H9 (cell line): ENCODE measurements around the gene AGO3. TPM values are rescaled to one million over a fixed set of nuclear protein-coding genes. Genes with fewer than 3 reads are reported as not detected.

ENCODE experiments used
- DNase-seq: peaks from one replicate; pipeline ENCODE4 v3.0.0-alpha.2; 2017
- H2AFZ ChIP-seq: one replicate; pipeline ENCODE4 v1.6.1; 2013; ENCODE audit warnings: mild to moderate bottlenecking, low read length, control low read depth, moderate library complexity
- H2AK5ac ChIP-seq: 2 replicates; pipeline ENCODE4 v1.6.1; 2013; ENCODE audit warnings: low read length, control low read depth, mixed read lengths; ENCODE audit not compliant: insufficient read length
- H2BK120ac ChIP-seq: one replicate; pipeline ENCODE4 v1.6.1; 2013; ENCODE audit warnings: low read depth, mild to moderate bottlenecking, low read length, control low read depth, inconsistent platforms; ENCODE audit not compliant: poor library complexity, severe bottlenecking
- H2BK12ac ChIP-seq: 2 replicates; pipeline ENCODE4 v1.6.1; 2013; ENCODE audit warnings: low read length, control low read depth, mixed read lengths, low read depth; ENCODE audit not compliant: insufficient read length
- H2BK15ac ChIP-seq: 2 replicates; pipeline ENCODE4 v1.6.1; 2013; ENCODE audit warnings: low read depth, low read length, control low read depth
- H2BK20ac ChIP-seq: one replicate; pipeline ENCODE4 v1.6.1; 2013; ENCODE audit warnings: low read depth, mild to moderate bottlenecking, low read length, control low read depth, inconsistent platforms; ENCODE audit not compliant: poor library complexity, severe bottlenecking
- H2BK5ac ChIP-seq: 2 replicates; pipeline ENCODE4 v1.6.1; 2013; ENCODE audit warnings: low read length, control low read depth, mixed read lengths; ENCODE audit not compliant: insufficient read length
- H3K14ac ChIP-seq: 2 replicates; pipeline ENCODE4 v1.6.1; 2013; ENCODE audit warnings: low read length, control low read depth; ENCODE audit not compliant: insufficient read depth
- H3K18ac ChIP-seq: 2 replicates; pipeline ENCODE4 v1.6.1; 2013; ENCODE audit warnings: low read depth, mild to moderate bottlenecking, mixed read lengths, low read length, control low read depth; ENCODE audit not compliant: insufficient read length
- H3K23ac ChIP-seq: 2 replicates; pipeline ENCODE4 v1.6.1; 2013; ENCODE audit warnings: low read length, control low read depth, mixed read lengths, low read depth; ENCODE audit not compliant: insufficient read length
- H3K23me2 ChIP-seq: 2 replicates; pipeline ENCODE4 v1.6.1; 2013; ENCODE audit warnings: low read depth, mild to moderate bottlenecking, mixed read lengths, low read length, control low read depth; ENCODE audit not compliant: insufficient read length, poor library complexity, severe bottlenecking
- H3K27ac ChIP-seq: 2 replicates; pipeline ENCODE4 v1.5.1; 2013; ENCODE audit warnings: low read length, control low read depth, mixed read lengths, low read depth; ENCODE audit not compliant: insufficient read length
- H3K27me3 ChIP-seq: 2 replicates; pipeline ENCODE4 v1.6.1; 2013; ENCODE audit warnings: low read length, control low read depth, inconsistent platforms; ENCODE audit not compliant: insufficient read depth
- H3K4ac ChIP-seq: 2 replicates; pipeline ENCODE4 v1.6.1; 2013; ENCODE audit warnings: low read depth, mild to moderate bottlenecking, control low read depth, inconsistent platforms, low read length, moderate library complexity
- H3K4me1 ChIP-seq: 2 replicates; pipeline ENCODE4 v1.6.1; 2013; ENCODE audit warnings: low read length, control low read depth, inconsistent platforms; ENCODE audit not compliant: insufficient read depth
- H3K4me2 ChIP-seq: 2 replicates; pipeline ENCODE4 v1.6.1; 2013; ENCODE audit warnings: low read length, control low read depth, mixed read lengths; ENCODE audit not compliant: insufficient read length, insufficient read depth
- H3K56ac ChIP-seq: 2 replicates; pipeline ENCODE4 v1.6.1; 2013; ENCODE audit warnings: low read depth, mild to moderate bottlenecking, mixed read lengths, low read length, control low read depth; ENCODE audit not compliant: insufficient read length
- H3K79me1 ChIP-seq: 2 replicates; pipeline ENCODE4 v1.6.1; 2013; ENCODE audit warnings: low read depth, mild to moderate bottlenecking, moderate library complexity, low read length, control low read depth, inconsistent platforms; ENCODE audit not compliant: insufficient read depth, poor library complexity, severe bottlenecking
- H3K79me2 ChIP-seq: 2 replicates; pipeline ENCODE4 v1.6.1; 2013; ENCODE audit warnings: low read length, control low read depth, inconsistent platforms; ENCODE audit not compliant: insufficient read depth
- H3K9ac ChIP-seq: 2 replicates; pipeline ENCODE4 v1.6.1; 2013; ENCODE audit warnings: low read length, control low read depth, mixed read lengths; ENCODE audit not compliant: insufficient read length; ENCODE audit errors: extremely low read depth
- H3K9me3 ChIP-seq: one replicate; pipeline ENCODE4 v1.6.1; 2013; ENCODE audit warnings: low read depth, low read length, inconsistent platforms; ENCODE audit not compliant: control insufficient read depth
- H3T11ph ChIP-seq: one replicate; pipeline ENCODE4 v1.6.1; 2013; ENCODE audit warnings: mild to moderate bottlenecking, low read length, control low read depth, inconsistent platforms
- H4K20me1 ChIP-seq: one replicate; pipeline ENCODE4 v1.6.1; 2013; ENCODE audit not compliant: control insufficient read depth, insufficient read length, insufficient read depth
- H4K5ac ChIP-seq: 2 replicates; pipeline ENCODE4 v1.6.1; 2013; ENCODE audit warnings: low read depth, mild to moderate bottlenecking, mixed read lengths, low read length, control low read depth; ENCODE audit not compliant: insufficient read length
- H4K8ac ChIP-seq: replicated peaks from 2 replicates; pipeline ENCODE4 v1.6.1; 2013; ENCODE audit warnings: low read length, control low read depth, mixed read lengths, low read depth; ENCODE audit not compliant: insufficient read length
- H4K91ac ChIP-seq: 2 replicates; pipeline ENCODE4 v1.6.1; 2013; ENCODE audit warnings: low read depth, mild to moderate bottlenecking, moderate library complexity, mixed read lengths, low read length, control low read depth; ENCODE audit not compliant: insufficient read length
- H3K27ac Mint-ChIP-seq, 3 experiments: 2 replicates in 2 of 3; 3 replicates in 1 of 3; pipeline ENCODE4 v1.8.0; 2020 to 2021; ENCODE audit warnings: mixed read lengths in 3 of 3, mild to moderate bottlenecking in 1 of 3, moderate library complexity in 1 of 3
- H3K27me3 Mint-ChIP-seq: 2 replicates; pipeline ENCODE4 v1.8.0; 2021; ENCODE audit warnings: low read depth, mild to moderate bottlenecking, moderate library complexity, mixed read lengths
- H3K36me3 Mint-ChIP-seq, 3 experiments: 2 replicates in 2 of 3; 3 replicates in 1 of 3; pipeline ENCODE4 v1.8.0; 2020 to 2021; ENCODE audit warnings: low read depth in 3 of 3, mixed read lengths in 3 of 3; ENCODE audit not compliant: insufficient read depth in 1 of 3
- H3K4me1 Mint-ChIP-seq, 2 experiments: 2 replicates each; pipeline ENCODE4 v1.8.0; 2020; ENCODE audit warnings: mixed read lengths in 2 of 2
- H3K4me3 Mint-ChIP-seq, 2 experiments: 2 replicates in 1 of 2; 3 replicates in 1 of 2; pipeline ENCODE4 v1.8.0; 2020 to 2021; ENCODE audit warnings: mild to moderate bottlenecking in 2 of 2, mixed read lengths in 2 of 2, moderate library complexity in 1 of 2
- H3K9me3 Mint-ChIP-seq, 2 experiments: 2 replicates in 1 of 2; 3 replicates in 1 of 2; pipeline ENCODE4 v1.8.0; 2020; ENCODE audit warnings: mild to moderate bottlenecking in 2 of 2, mixed read lengths in 2 of 2, moderate library complexity in 1 of 2
- WGBS: extraction: QIAGEN DNeasy Blood & Tissue Kit; methylation state at CpG from one replicate; pipeline ENCODE4 v1.1.7; 2013; ENCODE audit warnings: missing lambda C conversion rate, low lambda C conversion rate, mixed read lengths; ENCODE audit not compliant: insufficient read length; ENCODE audit errors: extremely low coverage; 5-methylcytosine and 5-hydroxymethylcytosine counted together
- total RNA-seq: library from RNA; stranded (reverse); gene quantifications from 2 replicates; pipeline ENCODE4 v1.2.1, GENCODE V29; 2021
- TF ChIP-seq, protein P1 (sequence below): fragments of 200-600 bp; sonication (generic); conservative IDR thresholded peaks from 3 replicates; pipeline ENCODE4 v1.8.0; 2021; ENCODE audit warnings: antibody characterized with exemption, mild to moderate bottlenecking

AGO3 gene
- total RNA-seq, 1 experiment from 2014 or later = 27.0 TPM

DNA sequence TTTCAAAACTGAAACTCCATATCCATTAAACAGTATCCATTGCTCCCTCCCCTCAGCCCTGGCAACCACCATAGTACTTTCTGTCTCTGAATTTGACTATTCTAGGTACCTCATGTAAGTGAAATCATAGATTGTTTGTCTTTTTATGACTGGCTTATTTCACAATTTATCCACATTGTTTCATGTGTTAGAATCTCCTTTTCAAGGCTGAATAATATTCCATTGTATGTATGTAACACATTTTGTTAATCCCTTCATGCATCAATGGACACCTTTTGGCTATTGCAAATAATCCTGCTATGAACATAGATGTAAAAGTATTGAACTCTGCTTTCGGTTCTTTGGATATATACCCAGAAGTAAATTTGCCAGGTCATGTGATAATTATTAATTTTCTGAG is 37.5 kb downstream of the AGO3 start:
- peaks cover 0 to 3% of the 10 kb centered on the region in 2 experiments; a peak in 1 of 5 replicates for H3K9me3 Mint-ChIP-seq
- H3K27ac Mint-ChIP-seq = no peak overlapping the region
- no peak overlapping the region for H2BK20ac ChIP-seq

More for the DNA sequence above, 37.5 kb downstream of the AGO3 start:
- H3K4me1 ChIP-seq = no peaks in the 10 kb centered on the region
- H3K79me1 ChIP-seq = no peaks in the 10 kb centered on the region
- H3K4me1 Mint-ChIP-seq = no peaks in the 10 kb centered on the region
- peaks cover 10 to 34% (median 29%) of the 10 kb centered on the region in 3 experiments; a peak in 6 of 7 replicates for H3K36me3 Mint-ChIP-seq
- no peak overlapping the region for H3K4ac ChIP-seq
- H2BK15ac ChIP-seq = no peak overlapping the region
- no peaks in the 10 kb centered on the region for H3K79me2 ChIP-seq
- no peak for DNase-seq
- TF ChIP-seq, protein P1, sequence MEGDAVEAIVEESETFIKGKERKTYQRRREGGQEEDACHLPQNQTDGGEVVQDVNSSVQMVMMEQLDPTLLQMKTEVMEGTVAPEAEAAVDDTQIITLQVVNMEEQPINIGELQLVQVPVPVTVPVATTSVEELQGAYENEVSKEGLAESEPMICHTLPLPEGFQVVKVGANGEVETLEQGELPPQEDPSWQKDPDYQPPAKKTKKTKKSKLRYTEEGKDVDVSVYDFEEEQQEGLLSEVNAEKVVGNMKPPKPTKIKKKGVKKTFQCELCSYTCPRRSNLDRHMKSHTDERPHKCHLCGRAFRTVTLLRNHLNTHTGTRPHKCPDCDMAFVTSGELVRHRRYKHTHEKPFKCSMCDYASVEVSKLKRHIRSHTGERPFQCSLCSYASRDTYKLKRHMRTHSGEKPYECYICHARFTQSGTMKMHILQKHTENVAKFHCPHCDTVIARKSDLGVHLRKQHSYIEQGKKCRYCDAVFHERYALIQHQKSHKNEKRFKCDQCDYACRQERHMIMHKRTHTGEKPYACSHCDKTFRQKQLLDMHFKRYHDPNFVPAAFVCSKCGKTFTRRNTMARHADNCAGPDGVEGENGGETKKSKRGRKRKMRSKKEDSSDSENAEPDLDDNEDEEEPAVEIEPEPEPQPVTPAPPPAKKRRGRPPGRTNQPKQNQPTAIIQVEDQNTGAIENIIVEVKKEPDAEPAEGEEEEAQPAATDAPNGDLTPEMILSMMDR = no peak
- no peak overlapping the region for H2BK5ac ChIP-seq
- no peak overlapping the region for H3T11ph ChIP-seq
- no peaks in the 10 kb centered on the region for H3K9me3 ChIP-seq
- H3K27me3 ChIP-seq = no peaks in the 10 kb centered on the region
- no CpG with 5 or more reads among the region's 1 CpG for WGBS
- H4K5ac ChIP-seq = no peak overlapping the region
- H3K27me3 Mint-ChIP-seq = no peaks in the 10 kb centered on the region
- H3K14ac ChIP-seq = no peak overlapping the region
- no peaks in the 10 kb centered on the region for H3K23me2 ChIP-seq
- H4K8ac ChIP-seq = no peak overlapping the region
- H4K91ac ChIP-seq = no peak overlapping the region
- H3K56ac ChIP-seq = no peak overlapping the region
- no peaks in the 10 kb centered on the region for H4K20me1 ChIP-seq
- H3K4me2 ChIP-seq = no peak overlapping the region
- no peak overlapping the region for H3K4me3 Mint-ChIP-seq
- no peak overlapping the region for H3K27ac ChIP-seq
- H2AFZ ChIP-seq = no peak overlapping the region
- no peak overlapping the region for H2BK12ac ChIP-seq
- no peak overlapping the region for H2AK5ac ChIP-seq
- H3K18ac ChIP-seq = no peak overlapping the region
- no peak overlapping the region for H3K9ac ChIP-seq
- no peak overlapping the region for H3K23ac ChIP-seq
- H2BK120ac ChIP-seq = no peak overlapping the region
